ENCODE data around the gene SHOC2.

GRCh38 chr10:110978204-110978603 is 58.8 kb downstream of the SHOC2 start:
- no peak for TF ChIP-seq EZH2 (IDR thresholded peaks at IDR 0.05; ENCODE audit: low read length, unreplicated experiment)
- TF ChIP-seq, protein P1, sequence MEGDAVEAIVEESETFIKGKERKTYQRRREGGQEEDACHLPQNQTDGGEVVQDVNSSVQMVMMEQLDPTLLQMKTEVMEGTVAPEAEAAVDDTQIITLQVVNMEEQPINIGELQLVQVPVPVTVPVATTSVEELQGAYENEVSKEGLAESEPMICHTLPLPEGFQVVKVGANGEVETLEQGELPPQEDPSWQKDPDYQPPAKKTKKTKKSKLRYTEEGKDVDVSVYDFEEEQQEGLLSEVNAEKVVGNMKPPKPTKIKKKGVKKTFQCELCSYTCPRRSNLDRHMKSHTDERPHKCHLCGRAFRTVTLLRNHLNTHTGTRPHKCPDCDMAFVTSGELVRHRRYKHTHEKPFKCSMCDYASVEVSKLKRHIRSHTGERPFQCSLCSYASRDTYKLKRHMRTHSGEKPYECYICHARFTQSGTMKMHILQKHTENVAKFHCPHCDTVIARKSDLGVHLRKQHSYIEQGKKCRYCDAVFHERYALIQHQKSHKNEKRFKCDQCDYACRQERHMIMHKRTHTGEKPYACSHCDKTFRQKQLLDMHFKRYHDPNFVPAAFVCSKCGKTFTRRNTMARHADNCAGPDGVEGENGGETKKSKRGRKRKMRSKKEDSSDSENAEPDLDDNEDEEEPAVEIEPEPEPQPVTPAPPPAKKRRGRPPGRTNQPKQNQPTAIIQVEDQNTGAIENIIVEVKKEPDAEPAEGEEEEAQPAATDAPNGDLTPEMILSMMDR (conservative IDR thresholded peaks at IDR 0.05; ENCODE audit: low read depth, low read length), result no peak

Measured in PC-3 (cell line).